Loucy (cell line): ENCODE data around the gene RGS3.

Experiments
- CTCF ChIP-seq: fragments of 200-600 bp; sonication (generic); conservative IDR thresholded peaks from 2 replicates; pipeline ENCODE4 v1.5.1; 2014; ENCODE audit warnings: mild to moderate bottlenecking, antibody characterized with exemption, low read length
- EZH2phosphoT487 ChIP-seq: fragments of 200-600 bp; IDR thresholded peaks from 2 replicates; pipeline ENCODE4 v1.6.1; 2018; ENCODE audit warnings: antibody characterized with exemption, mild to moderate bottlenecking, moderate library complexity, borderline replicate concordance

GRCh38 chr9:113531919-113532808 lies 68.6 kb downstream of the RGS3 start:
- TF ChIP-seq CTCF (no peak), EZH2phosphoT487 (no peak)
